Esophagus muscularis mucosa (tissue), 3 donors: ENCODE data around the gene MYO1D.

Source experiments
- CTCF ChIP-seq, 3 experiments: fragments of 200-600 bp in 2 of 3; fragments of 450-650 bp in 1 of 3; sonication (generic) in 2 of 3; IDR thresholded peaks; one replicate each; pipeline ENCODE4 v1.5.1; 2017 to 2019; ENCODE audit warnings: antibody characterized with exemption in 3 of 3, mild to moderate bottlenecking in 2 of 3, moderate library complexity in 1 of 3
- POLR2A ChIP-seq: fragments of 450-650 bp; IDR thresholded peaks from one replicate; pipeline ENCODE4 v1.6.1; 2017; ENCODE audit warnings: antibody characterized with exemption, moderate library complexity, mild to moderate bottlenecking, low read depth

GRCh38 chr17:32660496-32660985 lies 216.4 kb downstream of the MYO1D start:
- TF ChIP-seq CTCF (IDR thresholded peaks at IDR 0.05) (no peak), POLR2A (no peak)
